HUES6 (cell line): Measurements from ENCODE around the gene ABHD2.
A peak's percentile ranks its signal among the peaks of the same experiment; 100 is the strongest.
"Not testable (repeated sequence)": the region's sequence is repeated elsewhere in the genome, so short reads cannot be mapped to it uniquely, and the experiment has no call there.

ENCODE experiments used
- H3K27ac ChIP-seq: 2 replicates; pipeline ENCODE4 v1.7.0; 2013; ENCODE audit warnings: low read depth, mild to moderate bottlenecking, low read length, inconsistent platforms
- H3K27me3 ChIP-seq: 2 replicates; pipeline ENCODE4 v1.6.1; 2013; ENCODE audit warnings: low read length; ENCODE audit not compliant: control insufficient read depth, insufficient read depth
- H3K36me3 ChIP-seq: 2 replicates; pipeline ENCODE4 v1.6.1; 2013; ENCODE audit warnings: low read length; ENCODE audit not compliant: control insufficient read depth, insufficient read depth
- H3K4me1 ChIP-seq: 2 replicates; pipeline ENCODE4 v1.6.1; 2013; ENCODE audit warnings: low read length; ENCODE audit not compliant: control insufficient read depth, insufficient read depth
- H3K4me3 ChIP-seq: 2 replicates; pipeline ENCODE4 v1.5.1; 2013; ENCODE audit warnings: low read depth, low read length
- H3K9ac ChIP-seq: one replicate; pipeline ENCODE4 v1.6.1; 2013; ENCODE audit warnings: mild to moderate bottlenecking, low read length
- H3K9me3 ChIP-seq: 2 replicates; pipeline ENCODE4 v1.6.1; 2013; ENCODE audit warnings: low read depth, low read length; ENCODE audit not compliant: control insufficient read depth, insufficient read depth

The ABHD2 gene

DNA sequence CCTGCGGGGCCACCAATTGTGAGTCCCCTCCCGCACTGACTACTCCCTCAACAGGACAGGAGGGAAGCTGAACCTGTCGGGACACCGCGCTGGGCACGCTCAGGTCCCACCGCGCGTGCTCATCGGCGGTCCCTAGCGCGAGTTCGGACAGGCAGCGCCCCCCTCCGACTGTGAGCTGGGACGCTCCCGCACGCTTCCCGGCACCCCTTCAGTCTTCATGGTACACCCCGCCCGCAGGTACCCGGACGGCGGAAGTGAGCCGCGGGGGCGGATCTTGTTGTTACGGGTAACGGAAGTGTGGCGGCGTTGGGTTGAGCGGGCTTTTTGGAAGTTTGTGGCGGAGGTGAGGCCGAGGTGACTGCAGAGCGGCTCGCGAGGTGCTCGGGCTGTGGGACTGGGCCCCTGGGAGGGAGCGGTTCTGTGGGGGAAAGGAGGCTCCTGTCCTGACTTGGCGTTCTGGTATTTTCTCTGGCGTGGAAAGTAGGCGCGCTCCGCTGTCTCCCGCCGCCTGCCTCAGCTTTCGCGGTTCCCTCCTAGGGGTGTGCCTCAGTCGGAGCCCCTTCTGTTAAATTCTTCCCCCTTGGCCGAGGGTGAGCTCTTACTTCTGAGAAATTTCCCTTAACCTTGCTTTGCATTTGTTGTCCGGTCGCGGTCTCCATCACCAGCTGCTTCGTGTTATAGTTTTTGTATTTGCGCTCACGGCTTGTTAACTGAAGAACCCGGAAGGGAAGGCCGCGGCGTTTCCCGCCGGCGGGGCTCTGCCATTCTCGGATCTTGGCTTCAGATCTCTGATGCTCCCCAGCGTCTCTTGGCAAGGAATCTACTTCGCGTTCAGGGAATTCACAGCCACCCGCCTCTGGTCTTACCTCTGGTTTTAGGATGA lies 155.7 kb downstream of the ABHD2 start, which contains the start of gene FANCI:
Gene FANCI (plus strand): TSS at position 289 of the 883 bp plus-strand sequence. CDS start 3,669 bp downstream, outside the sequence.
- peaks cover 20% of the 10 kb centered on the region for H3K36me3 ChIP-seq
- H3K27me3 ChIP-seq, result peaks cover 7% of the 10 kb centered on the region; the same call in 1 of the 2 replicates
- peak within 1 kb of the TSS; percentile 6; the same call in 1 of the 2 replicates for H3K27ac ChIP-seq
- H3K4me1 ChIP-seq, result peaks cover 7% of the 10 kb centered on the region
- H3K4me3 ChIP-seq, result peak within 1 kb of the TSS; percentile 90
- H3K9ac ChIP-seq, result peak within 1 kb of the TSS; percentile 88
- peaks cover 7% of the 10 kb centered on the region for H3K9me3 ChIP-seq

DNA sequence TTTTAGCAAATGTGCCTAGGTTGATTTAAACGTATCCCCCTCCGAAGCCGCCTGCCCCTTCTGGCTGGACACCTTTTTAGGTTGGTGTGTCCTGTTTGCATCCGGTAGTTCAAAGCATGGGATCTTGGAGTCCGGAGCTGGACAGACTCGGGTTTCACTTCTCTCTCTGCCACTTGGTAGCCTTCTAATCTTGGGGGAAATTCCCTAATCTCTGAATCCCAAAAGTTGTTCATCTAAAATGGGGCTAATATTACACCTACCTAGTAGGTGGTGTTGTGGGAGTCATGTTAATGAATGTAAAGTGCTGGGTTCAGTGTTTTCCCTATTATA lies 156.3 kb downstream of the ABHD2 start:
- peaks cover 7% of the 10 kb centered on the region for H3K4me1 ChIP-seq
- H3K36me3 ChIP-seq, result peaks cover 26% of the 10 kb centered on the region
- peaks cover 7% of the 10 kb centered on the region; the same call in 1 of the 2 replicates for H3K27me3 ChIP-seq
- H3K9ac ChIP-seq, result peak overlapping the region; percentile 88
- peak overlapping the region; percentile 6; the same call in 1 of the 2 replicates for H3K27ac ChIP-seq
- peaks cover 5% of the 10 kb centered on the region for H3K9me3 ChIP-seq
- H3K4me3 ChIP-seq, result peak overlapping the region; percentile 90

DNA sequence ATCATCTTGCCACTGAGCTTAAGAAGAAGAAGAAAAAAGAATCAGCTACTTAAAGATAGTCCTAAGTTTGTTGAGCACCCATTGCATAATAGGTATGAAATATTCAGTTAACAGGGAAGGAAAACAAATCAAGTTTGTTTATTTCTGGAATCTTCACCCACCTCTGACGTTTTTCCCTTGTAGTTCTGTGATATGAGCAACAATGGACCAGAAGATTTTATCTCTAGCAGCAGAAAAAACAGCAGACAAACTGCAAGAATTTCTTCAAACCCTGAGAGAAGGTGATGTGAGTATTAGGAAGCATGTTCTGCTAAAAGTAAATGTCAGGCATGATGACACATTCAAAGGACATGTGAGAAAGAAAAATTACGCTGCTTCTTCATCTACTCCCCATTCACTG lies 159.2 kb downstream of the ABHD2 start:
- Histone ChIP-seq H3K27ac (no peak overlapping the region), H3K27me3 (peaks cover 3% of the 10 kb centered on the region; the same call in 1 of the 2 replicates), H3K36me3 (peaks cover 31% of the 10 kb centered on the region), H3K4me1 (peaks cover 7% of the 10 kb centered on the region), H3K4me3 (no peak overlapping the region), H3K9ac (no peak overlapping the region), H3K9me3 (no peaks in the 10 kb centered on the region)

DNA sequence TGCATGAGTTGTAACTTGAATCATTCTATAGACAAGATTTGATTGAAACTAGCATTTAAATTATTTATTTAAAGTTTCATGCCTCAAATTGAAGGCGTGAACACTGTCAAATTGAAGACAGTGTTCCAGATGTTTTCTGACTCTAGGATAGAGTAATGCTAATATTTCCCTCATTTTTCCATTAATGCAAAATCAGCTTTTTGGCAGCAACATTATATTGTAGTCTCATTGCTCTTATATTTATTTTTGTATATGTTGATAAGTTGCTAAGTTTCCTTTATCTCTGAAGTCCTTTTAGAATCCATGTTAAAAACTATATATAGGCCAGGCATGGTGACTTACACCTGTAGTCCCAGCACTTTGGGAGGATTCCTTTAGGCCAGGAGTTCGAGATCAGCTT lies 160.3 kb downstream of the ABHD2 start:
- Histone ChIP-seq H3K27me3 (no peaks in the 10 kb centered on the region), H3K36me3 (peaks cover 31% of the 10 kb centered on the region)

DNA sequence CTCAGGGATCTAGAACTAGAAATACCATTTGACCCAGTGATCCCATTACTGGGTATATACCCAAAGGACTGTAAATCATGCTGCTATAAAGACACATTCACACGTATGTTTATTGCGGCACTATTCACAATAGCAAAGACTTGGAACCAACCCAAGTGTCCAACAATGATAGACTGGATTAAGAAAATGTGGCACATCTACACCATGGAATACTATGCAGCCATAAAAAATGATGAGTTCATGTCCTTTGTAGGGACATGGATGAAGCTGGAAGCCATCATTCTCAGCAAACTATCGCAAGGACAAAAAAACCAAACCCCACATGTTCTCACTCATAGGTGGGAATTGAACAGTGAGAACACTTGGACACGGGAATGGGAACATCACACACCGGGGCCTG lies 161.9 kb downstream of the ABHD2 start:
- peaks cover 38% of the 10 kb centered on the region for H3K36me3 ChIP-seq
- H3K4me3 ChIP-seq, H3K9me3 ChIP-seq, H3K9ac ChIP-seq, H3K4me1 ChIP-seq, H3K27me3 ChIP-seq, H3K27ac ChIP-seq: not testable (repeated sequence)

More for the DNA sequence above, 160.3 kb downstream of the ABHD2 start:
- Histone ChIP-seq H3K9me3 (no peaks in the 10 kb centered on the region), H3K9ac (no peak overlapping the region), H3K4me1 (peaks cover 7% of the 10 kb centered on the region), H3K27ac (no peak overlapping the region), H3K4me3 (no peak overlapping the region)
